Endothelial cell (in vitro differentiated cells): Measurements from ENCODE around the gene HOXA7. TPM values are rescaled to one million over a fixed set of nuclear protein-coding genes. Genes with fewer than 3 reads are reported as not detected.

Source experiments
- DNase-seq: peaks from one replicate; pipeline ENCODE4 v3.0.0; 2021; ENCODE audit warnings: low spot score
- H3K27ac Mint-ChIP-seq: one replicate; pipeline ENCODE4 v1.8.0; 2021; ENCODE audit warnings: mixed read lengths, inconsistent platforms; ENCODE audit not compliant: unreplicated experiment
- H3K27me3 Mint-ChIP-seq: one replicate; pipeline ENCODE4 v1.8.0; 2021; ENCODE audit warnings: mild to moderate bottlenecking, moderate library complexity, mixed read lengths, inconsistent platforms; ENCODE audit not compliant: unreplicated experiment
- H3K36me3 Mint-ChIP-seq: one replicate; pipeline ENCODE4 v1.8.0; 2021; ENCODE audit warnings: mild to moderate bottlenecking, low read depth, mixed read lengths, inconsistent platforms; ENCODE audit not compliant: unreplicated experiment
- H3K4me1 Mint-ChIP-seq: one replicate; pipeline ENCODE4 v1.8.0; 2021; ENCODE audit warnings: mild to moderate bottlenecking, mixed read lengths, inconsistent platforms; ENCODE audit not compliant: unreplicated experiment
- H3K4me3 Mint-ChIP-seq: one replicate; pipeline ENCODE4 v1.8.0; 2021; ENCODE audit warnings: mild to moderate bottlenecking, mixed read lengths, inconsistent platforms; ENCODE audit not compliant: unreplicated experiment
- H3K9me3 Mint-ChIP-seq: one replicate; pipeline ENCODE4 v1.8.0; 2021; ENCODE audit warnings: mixed read lengths, inconsistent platforms; ENCODE audit not compliant: unreplicated experiment
- CTCF ChIP-seq: fragments of 200-600 bp; sonication (generic); IDR thresholded peaks from one replicate; pipeline ENCODE4 v1.5.0; 2021; ENCODE audit warnings: antibody characterized with exemption; ENCODE audit not compliant: unreplicated experiment
- total RNA-seq: library from RNA; stranded (reverse); fragmentation: NEBNext Ultra II Directional; extraction: Animal tissue kit (Norgen Biotek cat#: 25700); gene quantifications from one replicate; pipeline ENCODE4 v1.2.1, GENCODE V29; 2021; ENCODE audit not compliant: unreplicated experiment

The HOXA7 gene
- total RNA-seq, 1 donor from 2014 or later: not detected

- peak; percentile 38 for DNase-seq
- no peak overlapping the region for H3K4me3 Mint-ChIP-seq
- H3K4me1 Mint-ChIP-seq: peaks cover 31% of the 10 kb centered on the region
Observed at GRCh38 chr7:27139334-27140125, 16.9 kb downstream of the HOXA7 start.

GRCh38 chr7:27138985-27139333, 17.5 kb downstream of the HOXA7 start:
- no peak overlapping the region for H3K4me3 Mint-ChIP-seq
- no peak overlapping the region for H3K27ac Mint-ChIP-seq
- H3K9me3 Mint-ChIP-seq: no peaks in the 10 kb centered on the region
- peaks cover 30% of the 10 kb centered on the region for H3K4me1 Mint-ChIP-seq
- no peak for DNase-seq
- peaks cover 21% of the 10 kb centered on the region for H3K27me3 Mint-ChIP-seq
- TF ChIP-seq CTCF: no peak
- peaks cover 4% of the 10 kb centered on the region for H3K36me3 Mint-ChIP-seq

More at GRCh38 chr7:27139334-27140125, 16.9 kb downstream of the HOXA7 start:
- Mint-ChIP-seq H3K9me3 (no peaks in the 10 kb centered on the region), H3K27ac (no peak overlapping the region), H3K27me3 (peaks cover 24% of the 10 kb centered on the region), H3K36me3 (peaks cover 4% of the 10 kb centered on the region)
- TF ChIP-seq CTCF: no peak

- H3K36me3 Mint-ChIP-seq: peaks cover 4% of the 10 kb centered on the region
- H3K9me3 Mint-ChIP-seq: no peaks in the 10 kb centered on the region
- peaks cover 24% of the 10 kb centered on the region for H3K27me3 Mint-ChIP-seq
- DNase-seq: no peak
- peaks cover 33% of the 10 kb centered on the region for H3K4me1 Mint-ChIP-seq
- no peak overlapping the region for H3K27ac Mint-ChIP-seq
- no peak for TF ChIP-seq CTCF
- no peak overlapping the region for H3K4me3 Mint-ChIP-seq
Observed at GRCh38 chr7:27138472-27138871, 18.0 kb downstream of the HOXA7 start.

- no peak for TF ChIP-seq CTCF
- DNase-seq: no peak
- Mint-ChIP-seq H3K4me3 (no peak overlapping the region), H3K27ac (no peak overlapping the region), H3K27me3 (peaks cover 27% of the 10 kb centered on the region), H3K36me3 (peaks cover 4% of the 10 kb centered on the region), H3K9me3 (no peaks in the 10 kb centered on the region), H3K4me1 (peaks cover 33% of the 10 kb centered on the region)
Observed at GRCh38 chr7:27137640-27138315, 18.7 kb downstream of the HOXA7 start.

- Mint-ChIP-seq H3K27ac (no peak overlapping the region), H3K4me1 (peaks cover 23% of the 10 kb centered on the region), H3K27me3 (peaks cover 29% of the 10 kb centered on the region), H3K36me3 (no peaks in the 10 kb centered on the region), H3K4me3 (no peak overlapping the region), H3K9me3 (no peaks in the 10 kb centered on the region)
- TF ChIP-seq CTCF: no peak
- no peak for DNase-seq
Observed at GRCh38 chr7:27134392-27134791, 22.1 kb downstream of the HOXA7 start.
